Mammary epithelial cell (primary cell): ENCODE measurements around the gene ZNF44.

Experiments used
- EZH2 ChIP-seq: IDR thresholded peaks from 2 replicates; pipeline ENCODE4 v1.6.1; 2012; ENCODE audit warnings: low read length, inconsistent platforms, borderline replicate concordance
- TF ChIP-seq, protein P1 (sequence below), 2 donors: IDR thresholded peaks in 1 of 2; conservative IDR thresholded peaks in 1 of 2; 2 replicates each; pipeline ENCODE4 v1.5.1; 2011 to 2012; ENCODE audit warnings: inconsistent platforms in 2 of 2, low read length in 2 of 2, mild to moderate bottlenecking in 2 of 2, control low read depth in 1 of 2, low read depth in 1 of 2; ENCODE audit not compliant: insufficient read depth in 1 of 2; ENCODE audit errors: extremely low read depth in 1 of 2

DNA sequence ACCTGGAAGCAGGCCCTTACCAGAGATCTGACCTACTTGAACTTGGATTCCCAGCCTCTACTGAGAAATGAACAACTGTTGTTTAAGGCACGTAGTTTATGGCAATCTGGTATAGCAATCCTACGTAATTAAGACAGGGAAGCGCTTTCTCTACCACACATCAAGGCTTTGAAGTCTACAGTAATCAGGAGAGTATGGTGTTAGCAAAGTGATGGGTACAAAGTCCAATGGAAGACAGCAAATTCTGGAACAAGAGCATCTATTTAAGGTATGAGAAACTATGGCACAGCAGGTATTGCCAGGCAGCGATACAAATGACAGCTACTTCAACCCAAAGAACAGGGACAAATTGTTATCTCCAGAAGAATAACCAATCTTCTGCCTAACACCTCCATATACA lies 35.7 kb upstream of the ZNF44 start:
- TF ChIP-seq, protein P1, sequence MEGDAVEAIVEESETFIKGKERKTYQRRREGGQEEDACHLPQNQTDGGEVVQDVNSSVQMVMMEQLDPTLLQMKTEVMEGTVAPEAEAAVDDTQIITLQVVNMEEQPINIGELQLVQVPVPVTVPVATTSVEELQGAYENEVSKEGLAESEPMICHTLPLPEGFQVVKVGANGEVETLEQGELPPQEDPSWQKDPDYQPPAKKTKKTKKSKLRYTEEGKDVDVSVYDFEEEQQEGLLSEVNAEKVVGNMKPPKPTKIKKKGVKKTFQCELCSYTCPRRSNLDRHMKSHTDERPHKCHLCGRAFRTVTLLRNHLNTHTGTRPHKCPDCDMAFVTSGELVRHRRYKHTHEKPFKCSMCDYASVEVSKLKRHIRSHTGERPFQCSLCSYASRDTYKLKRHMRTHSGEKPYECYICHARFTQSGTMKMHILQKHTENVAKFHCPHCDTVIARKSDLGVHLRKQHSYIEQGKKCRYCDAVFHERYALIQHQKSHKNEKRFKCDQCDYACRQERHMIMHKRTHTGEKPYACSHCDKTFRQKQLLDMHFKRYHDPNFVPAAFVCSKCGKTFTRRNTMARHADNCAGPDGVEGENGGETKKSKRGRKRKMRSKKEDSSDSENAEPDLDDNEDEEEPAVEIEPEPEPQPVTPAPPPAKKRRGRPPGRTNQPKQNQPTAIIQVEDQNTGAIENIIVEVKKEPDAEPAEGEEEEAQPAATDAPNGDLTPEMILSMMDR (conservative IDR thresholded peaks at IDR 0.05 in 1 of 2, IDR thresholded peaks at IDR 0.05 in 1 of 2; ENCODE audit: extremely low read depth in 1 of 2, insufficient read depth in 1 of 2, low read depth in 1 of 2, low read length in 2 of 2), result no peak
- no peak for TF ChIP-seq EZH2
